Parathyroid adenoma (tissue), 2 donors: ENCODE measurements around the gene ROR2.

ENCODE experiments used
- H2AFZ ChIP-seq: fragments of 300-600 bp; sonication (generic); one replicate; pipeline ENCODE4 v1.7.0; 2017; ENCODE audit warnings: antibody characterized with exemption, mild to moderate bottlenecking
- H3K27ac ChIP-seq: fragments of 300-600 bp; sonication (generic); one replicate; pipeline ENCODE4 v1.7.0; 2017
- H3K27me3 ChIP-seq: fragments of 300-600 bp; sonication (generic); one replicate; pipeline ENCODE4 v1.7.0; 2017; ENCODE audit warnings: low read length; ENCODE audit not compliant: control insufficient read depth, insufficient read depth
- H3K36me3 ChIP-seq: fragments of 300-600 bp; sonication (generic); one replicate; pipeline ENCODE4 v1.7.0; 2017; ENCODE audit warnings: low read length; ENCODE audit not compliant: control insufficient read depth, insufficient read depth
- H3K4me1 ChIP-seq: fragments of 300-600 bp; sonication (generic); one replicate; pipeline ENCODE4 v1.7.0; 2017; ENCODE audit warnings: control low read depth
- H3K4me2 ChIP-seq: fragments of 300-600 bp; sonication (generic); one replicate; pipeline ENCODE4 v1.7.0; 2017; ENCODE audit warnings: low read length
- H3K4me3 ChIP-seq: fragments of 300-600 bp; sonication (generic); one replicate; pipeline ENCODE4 v1.7.0; 2017; ENCODE audit warnings: low read depth, low read length
- H3K79me2 ChIP-seq: fragments of 300-600 bp; sonication (generic); one replicate; pipeline ENCODE4 v1.7.0; 2017; ENCODE audit warnings: control low read depth
- H3K9ac ChIP-seq: fragments of 300-600 bp; sonication (generic); one replicate; pipeline ENCODE4 v1.7.0; 2017; ENCODE audit warnings: mild to moderate bottlenecking
- H3K9me3 ChIP-seq: fragments of 300-600 bp; sonication (generic); one replicate; pipeline ENCODE4 v1.7.0; 2017; ENCODE audit warnings: low read length; ENCODE audit not compliant: control insufficient read depth
- TF ChIP-seq, protein P1 (sequence below): fragments of 300-600 bp; sonication (generic); IDR thresholded peaks from one replicate; pipeline ENCODE4 v1.7.0; 2017; ENCODE audit warnings: antibody characterized with exemption, mild to moderate bottlenecking
- donor health status: primary hyperparathyroidism.

The ROR2 gene

DNA sequence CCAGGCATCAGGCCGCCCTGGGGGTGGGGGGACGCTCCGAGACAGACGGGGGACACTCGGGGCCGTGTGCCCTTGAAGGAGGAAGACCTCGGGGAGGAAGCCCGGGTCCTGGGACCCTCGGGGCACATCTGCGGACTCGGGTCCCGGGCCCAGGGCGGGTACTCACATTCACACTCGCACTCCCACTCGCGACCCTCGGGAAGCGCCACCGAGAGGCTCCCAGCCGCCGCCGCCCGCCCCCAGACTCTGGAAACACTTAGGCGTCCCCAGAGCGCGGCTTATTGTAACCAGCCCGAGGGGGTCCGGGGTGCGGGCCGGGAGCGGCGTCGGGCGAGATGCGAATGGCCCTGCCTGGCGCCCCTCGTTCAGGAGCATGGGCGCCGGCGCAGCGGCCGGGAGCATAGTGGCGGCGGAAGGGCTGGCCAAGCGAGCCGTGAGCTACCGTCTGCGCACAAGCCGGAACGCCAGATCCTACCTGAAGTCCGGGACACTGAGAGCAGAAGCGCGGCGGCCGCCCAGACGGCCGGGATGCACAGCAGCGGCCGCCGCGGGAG, 559 bp downstream of the ROR2 start:
- Histone ChIP-seq H3K79me2 (peaks cover 7% of the 10 kb centered on the region), H3K4me1 (peaks cover 7% of the 10 kb centered on the region), H3K4me2 (peak overlapping the region; percentile 76), H3K27me3 (no peaks in the 10 kb centered on the region), H2AFZ (peak overlapping the region; percentile 58), H3K4me3 (peak overlapping the region; percentile 76), H3K36me3 (no peaks in the 10 kb centered on the region), H3K9ac (peak overlapping the region; percentile 8), H3K9me3 (no peaks in the 10 kb centered on the region), H3K27ac (peak overlapping the region; percentile 79)
- TF ChIP-seq, protein P1, sequence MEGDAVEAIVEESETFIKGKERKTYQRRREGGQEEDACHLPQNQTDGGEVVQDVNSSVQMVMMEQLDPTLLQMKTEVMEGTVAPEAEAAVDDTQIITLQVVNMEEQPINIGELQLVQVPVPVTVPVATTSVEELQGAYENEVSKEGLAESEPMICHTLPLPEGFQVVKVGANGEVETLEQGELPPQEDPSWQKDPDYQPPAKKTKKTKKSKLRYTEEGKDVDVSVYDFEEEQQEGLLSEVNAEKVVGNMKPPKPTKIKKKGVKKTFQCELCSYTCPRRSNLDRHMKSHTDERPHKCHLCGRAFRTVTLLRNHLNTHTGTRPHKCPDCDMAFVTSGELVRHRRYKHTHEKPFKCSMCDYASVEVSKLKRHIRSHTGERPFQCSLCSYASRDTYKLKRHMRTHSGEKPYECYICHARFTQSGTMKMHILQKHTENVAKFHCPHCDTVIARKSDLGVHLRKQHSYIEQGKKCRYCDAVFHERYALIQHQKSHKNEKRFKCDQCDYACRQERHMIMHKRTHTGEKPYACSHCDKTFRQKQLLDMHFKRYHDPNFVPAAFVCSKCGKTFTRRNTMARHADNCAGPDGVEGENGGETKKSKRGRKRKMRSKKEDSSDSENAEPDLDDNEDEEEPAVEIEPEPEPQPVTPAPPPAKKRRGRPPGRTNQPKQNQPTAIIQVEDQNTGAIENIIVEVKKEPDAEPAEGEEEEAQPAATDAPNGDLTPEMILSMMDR: no peak

DNA sequence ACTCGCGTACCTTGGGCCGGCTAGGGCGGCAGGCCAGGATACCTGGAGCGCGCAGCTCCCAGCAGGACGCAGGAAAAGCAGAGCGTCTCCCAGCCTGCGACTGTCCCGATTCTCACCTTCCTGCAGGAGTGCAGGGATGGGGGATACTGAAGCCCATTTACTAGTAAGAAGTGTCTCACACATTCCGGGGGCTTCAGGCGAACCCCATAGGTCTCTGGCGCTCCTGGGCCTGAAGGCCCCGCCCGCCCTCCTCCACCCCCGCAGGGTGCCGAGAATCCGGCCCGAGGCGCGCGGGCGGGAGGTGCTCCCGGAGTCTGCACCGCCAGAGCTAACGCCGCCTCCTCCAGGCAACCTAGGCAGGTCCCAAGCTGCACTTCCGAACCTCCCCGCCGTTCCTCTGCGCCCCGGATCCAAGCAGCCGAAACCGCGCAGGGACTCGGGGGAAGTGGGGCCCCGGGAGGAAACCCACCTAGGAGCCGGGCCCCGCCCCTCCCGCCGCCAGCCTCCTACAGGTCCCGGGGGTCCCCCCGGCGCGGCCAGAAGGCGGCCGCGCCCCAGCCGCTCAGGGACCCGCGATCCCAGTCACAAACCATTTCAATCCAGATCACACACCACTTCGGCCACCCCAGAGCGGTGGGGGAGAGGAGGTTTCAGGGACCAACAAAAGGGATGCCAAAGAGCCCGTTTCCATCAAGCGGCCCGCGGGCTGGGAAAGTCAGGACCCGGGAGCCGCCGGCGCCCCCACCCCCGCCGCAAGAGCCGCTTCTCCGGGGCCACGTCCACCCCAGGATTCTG, 1.2 kb downstream of the ROR2 start:
- H3K4me3 ChIP-seq: peak overlapping the region; percentile 76
- H3K36me3 ChIP-seq: no peaks in the 10 kb centered on the region
- peak overlapping the region; percentile 58 for H2AFZ ChIP-seq
- H3K4me2 ChIP-seq: peak overlapping the region; percentile 76
- peak overlapping the region; percentile 79 for H3K27ac ChIP-seq
- H3K9ac ChIP-seq: peak overlapping the region; percentile 8
- no peaks in the 10 kb centered on the region for H3K27me3 ChIP-seq
- peaks cover 7% of the 10 kb centered on the region for H3K4me1 ChIP-seq
- TF ChIP-seq, protein P1: no peak
- no peaks in the 10 kb centered on the region for H3K9me3 ChIP-seq
- H3K79me2 ChIP-seq: peaks cover 7% of the 10 kb centered on the region

DNA sequence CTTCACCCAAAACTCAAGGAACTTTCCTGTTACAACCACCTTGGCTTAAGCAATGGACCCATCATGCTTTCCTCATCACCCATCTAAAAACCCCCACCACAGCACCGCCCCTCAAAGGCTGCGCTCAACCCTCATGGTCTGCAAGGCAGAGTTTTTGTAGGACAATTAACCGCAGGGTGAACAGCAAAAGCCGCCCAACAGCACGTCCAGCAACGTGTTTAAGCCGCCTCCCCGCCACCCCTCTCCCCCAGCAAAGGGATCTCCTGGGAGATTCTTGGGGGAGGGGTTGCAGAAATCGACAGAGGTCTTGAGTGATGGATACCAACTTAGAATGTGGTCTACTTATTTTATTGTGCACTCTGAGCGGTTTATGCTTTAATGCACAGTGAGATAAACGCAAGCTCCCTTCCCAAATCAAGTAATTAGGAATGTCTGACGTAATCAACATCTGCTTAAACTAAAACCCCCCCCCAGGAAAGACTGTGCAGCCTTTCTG, 1.9 kb downstream of the ROR2 start:
- Histone ChIP-seq H3K4me3 (peak overlapping the region; percentile 76), H3K4me2 (peak overlapping the region; percentile 76), H3K9me3 (no peaks in the 10 kb centered on the region), H2AFZ (peak overlapping the region; percentile 58), H3K9ac (no peak overlapping the region), H3K27me3 (no peaks in the 10 kb centered on the region), H3K4me1 (peaks cover 7% of the 10 kb centered on the region), H3K27ac (peak overlapping the region; percentile 79), H3K36me3 (no peaks in the 10 kb centered on the region), H3K79me2 (peaks cover 7% of the 10 kb centered on the region)
- TF ChIP-seq, protein P1: no peak

DNA sequence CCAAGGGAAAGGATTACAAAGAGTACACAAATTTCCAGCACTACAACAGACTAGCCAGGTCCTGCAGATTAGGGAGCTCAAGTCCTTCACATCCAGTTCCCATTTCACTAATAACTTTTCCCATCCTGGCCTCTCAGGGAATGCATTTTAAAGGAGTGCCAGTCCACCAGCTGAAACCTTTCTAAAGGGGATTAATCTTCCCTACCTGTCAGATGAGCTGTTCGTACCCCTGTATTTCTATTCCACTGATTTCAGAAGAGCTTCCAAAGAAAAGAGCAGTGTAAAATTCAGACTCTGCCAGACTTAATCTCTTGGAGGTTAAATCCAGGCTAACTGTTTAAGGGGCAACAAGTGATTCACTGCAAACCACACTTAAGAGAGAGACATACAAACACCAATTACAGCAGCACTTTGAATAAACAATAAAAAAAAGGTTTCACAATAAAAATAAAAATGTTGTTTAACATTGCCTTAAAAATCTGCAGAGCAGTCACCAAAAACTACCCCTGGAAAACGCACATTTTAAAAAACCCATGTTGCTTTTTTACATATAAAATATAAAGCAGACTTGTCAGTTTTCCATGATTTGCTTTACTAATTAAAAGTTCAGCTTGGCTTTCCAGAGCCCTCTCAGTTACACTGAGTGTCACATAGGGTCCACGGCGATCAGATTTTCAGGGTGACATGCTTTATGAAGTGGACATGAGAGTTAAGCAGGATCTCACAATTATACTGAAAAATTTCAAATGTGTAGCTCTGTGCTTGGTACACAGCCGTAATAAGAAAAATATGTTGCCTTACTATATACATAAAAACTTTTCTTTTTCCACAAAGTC, 3.2 kb downstream of the ROR2 start:
- Histone ChIP-seq H3K27ac (no peak overlapping the region), H3K4me2 (no peak overlapping the region), H3K4me1 (peaks cover 7% of the 10 kb centered on the region), H3K36me3 (no peaks in the 10 kb centered on the region), H2AFZ (no peak overlapping the region), H3K9ac (no peak overlapping the region), H3K4me3 (no peak overlapping the region), H3K27me3 (no peaks in the 10 kb centered on the region), H3K9me3 (no peaks in the 10 kb centered on the region), H3K79me2 (peaks cover 7% of the 10 kb centered on the region)
- TF ChIP-seq, protein P1: no peak
